Measurements from ENCODE around the gene GRIA4.

The GRIA4 gene

DNA sequence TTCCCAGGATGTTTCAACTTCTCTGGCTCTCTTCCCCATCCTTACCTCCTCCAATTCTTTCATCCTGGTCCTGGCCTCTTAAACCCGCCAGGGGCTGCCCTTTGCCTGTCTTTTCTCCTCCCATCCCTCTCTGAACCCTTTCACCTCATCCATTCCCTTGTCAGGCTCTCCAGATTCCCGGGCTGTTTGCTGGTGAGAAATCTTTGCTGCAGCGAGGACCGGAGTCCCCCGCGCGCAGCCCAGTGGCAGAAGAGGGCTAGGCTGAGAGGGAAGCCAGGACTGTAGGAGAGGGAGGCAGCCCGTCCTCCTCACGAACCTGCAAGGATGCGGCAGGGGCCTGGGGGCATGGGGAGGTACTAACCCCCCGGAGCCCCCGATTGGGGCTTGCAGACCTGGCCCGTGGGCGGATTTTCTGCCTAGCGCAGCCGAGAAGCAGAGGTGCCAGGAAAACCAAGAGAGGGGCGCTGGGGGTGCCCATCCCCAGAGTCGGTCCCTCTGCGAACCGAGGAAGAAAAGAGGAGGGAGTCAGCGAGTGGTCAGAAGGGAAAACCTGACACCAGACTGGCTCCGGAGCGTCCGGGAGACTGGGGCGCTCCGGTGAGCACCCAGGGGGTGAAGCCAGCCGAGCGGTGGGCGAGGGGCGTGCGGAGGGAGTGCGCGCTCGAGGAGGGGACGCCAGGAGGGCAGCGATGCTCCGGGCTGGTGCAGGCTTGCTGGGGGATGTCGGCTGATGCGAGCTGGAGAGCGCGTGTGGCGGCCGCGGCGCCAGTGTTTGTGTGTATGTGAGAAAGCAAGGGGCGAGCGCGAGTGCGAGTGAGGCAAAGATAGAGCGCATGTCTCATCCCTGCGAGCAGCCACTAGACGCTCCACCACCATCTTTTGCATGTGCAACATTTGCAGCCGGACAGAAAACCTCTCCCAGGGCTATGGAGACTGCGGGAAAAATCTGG is at the start of gene GRIA4:
TSS of gene GRIA4 (plus strand) at position 242 of the 950 bp plus-strand sequence. CDS start 925 bp downstream, outside the sequence.
- Histone ChIP-seq H3K27me3 (ENCODE audit: insufficient read depth, low read length) (no peaks in the 10 kb centered on the region), H3K36me3 (ENCODE audit: insufficient read depth, low read length) (no peaks in the 10 kb centered on the region), H3K4me3 (ENCODE audit: low read length) (peak within 1 kb of the TSS; percentile 57)

DNA sequence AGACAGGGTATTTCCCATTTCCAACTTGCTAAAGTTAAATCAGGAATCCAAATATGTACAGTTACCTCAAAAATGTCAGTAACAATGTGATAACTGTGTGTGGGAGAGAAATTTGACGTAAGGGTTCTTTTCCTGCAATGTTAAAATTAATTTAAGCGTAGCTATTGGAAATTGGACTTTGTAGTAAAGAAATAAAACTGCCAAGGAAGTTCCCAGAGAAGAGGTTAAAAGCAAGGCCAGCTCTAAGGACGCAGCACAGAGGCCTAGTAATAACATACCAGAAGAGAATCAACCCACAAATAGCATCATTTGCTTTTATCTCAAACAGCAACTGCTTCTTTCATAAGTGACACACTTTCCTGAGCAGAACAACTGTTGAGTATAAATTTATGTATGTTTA is 36.8 kb upstream of the GRIA4 start:
- no peaks in the 10 kb centered on the region for H3K36me3 ChIP-seq (ENCODE audit: insufficient read depth, low read length)
- no peaks in the 10 kb centered on the region for H3K9me3 ChIP-seq (ENCODE audit: low read length)
- no peak overlapping the region for H3K4me3 ChIP-seq (ENCODE audit: low read length)
- no peaks in the 10 kb centered on the region for H3K4me1 ChIP-seq (ENCODE audit: insufficient read depth, low read length)
- H2AFZ ChIP-seq (ENCODE audit: low read depth, low read length): no peak overlapping the region
- H3K27me3 ChIP-seq (ENCODE audit: insufficient read depth, low read length): no peaks in the 10 kb centered on the region

More for the DNA sequence above, at the start of gene GRIA4:
- Histone ChIP-seq H2AFZ (ENCODE audit: low read depth, low read length) (peak within 1 kb of the TSS; percentile 80), H3K9me3 (ENCODE audit: low read length) (peaks cover 3% of the 10 kb centered on the region), H3K4me1 (ENCODE audit: insufficient read depth, low read length) (peaks cover 34% of the 10 kb centered on the region)

DNA sequence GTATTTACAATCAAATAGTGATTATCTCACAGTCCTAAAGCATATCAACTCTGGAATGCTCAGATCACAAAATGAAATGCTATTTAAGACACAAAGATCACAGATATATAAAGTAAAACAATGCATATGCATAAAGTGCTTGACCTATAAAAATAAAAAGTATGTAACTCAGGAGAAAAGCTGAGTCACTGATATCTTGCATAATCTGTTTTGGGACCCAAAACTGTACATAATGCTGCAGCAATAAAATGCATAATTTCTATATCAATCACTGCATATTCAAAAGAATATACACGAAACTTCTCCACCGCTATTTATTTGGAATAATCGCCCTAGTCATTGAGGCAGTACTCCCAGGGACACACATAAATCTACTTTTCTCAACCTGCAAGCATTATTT is 34.9 kb upstream of the GRIA4 start:
- Histone ChIP-seq H3K4me3 (ENCODE audit: low read length) (no peak overlapping the region), H2AFZ (ENCODE audit: low read depth, low read length) (no peak overlapping the region), H3K9me3 (ENCODE audit: low read length) (no peaks in the 10 kb centered on the region)

DNA sequence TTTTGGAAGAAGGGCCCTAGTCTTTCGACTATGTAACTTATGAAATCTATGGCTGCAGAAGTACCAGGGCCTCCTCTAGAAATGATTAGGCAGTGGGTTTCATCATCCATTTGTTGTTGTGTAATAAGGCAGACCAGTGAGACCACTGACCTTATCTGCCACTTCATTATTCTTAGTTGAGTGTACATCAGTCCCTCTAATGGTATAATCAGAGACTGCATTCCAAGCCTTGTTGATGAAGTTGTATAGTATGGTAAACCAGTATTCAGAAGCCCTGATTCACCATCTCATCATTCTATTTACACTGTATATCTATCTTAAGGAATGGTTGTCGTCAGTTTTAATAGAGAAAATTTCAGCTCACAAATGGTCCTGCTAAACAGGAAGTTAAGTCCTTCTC is 32.2 kb upstream of the GRIA4 start:
- H3K27me3 ChIP-seq (ENCODE audit: insufficient read depth, low read length): no peaks in the 10 kb centered on the region

More for the DNA sequence above, 34.9 kb upstream of the GRIA4 start:
- H3K27me3 ChIP-seq (ENCODE audit: insufficient read depth, low read length): no peaks in the 10 kb centered on the region
- no peaks in the 10 kb centered on the region for H3K36me3 ChIP-seq (ENCODE audit: insufficient read depth, low read length)
- H3K4me1 ChIP-seq (ENCODE audit: insufficient read depth, low read length): no peaks in the 10 kb centered on the region

DNA sequence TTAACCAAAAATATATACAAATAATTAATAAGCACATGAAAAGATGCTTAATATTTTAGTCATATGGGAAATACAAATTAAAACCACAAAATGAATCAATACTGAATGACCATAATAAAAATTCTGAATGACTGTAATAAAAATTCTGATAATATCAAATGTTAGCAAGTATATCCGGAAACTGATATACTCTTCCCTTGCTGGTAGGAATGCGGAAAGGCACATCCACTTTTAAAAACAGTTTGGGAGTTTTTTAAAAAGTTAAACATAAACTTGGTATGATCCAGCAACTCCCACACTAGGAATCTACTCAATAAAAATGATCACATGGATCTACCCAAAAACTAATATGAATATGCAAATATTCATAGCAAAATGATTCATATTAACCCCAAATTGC is 30.8 kb upstream of the GRIA4 start:
- Histone ChIP-seq H3K36me3 (ENCODE audit: insufficient read depth, low read length) (no peaks in the 10 kb centered on the region), H3K4me3 (ENCODE audit: low read length) (no peak overlapping the region), H3K9me3 (ENCODE audit: low read length) (no peaks in the 10 kb centered on the region), H2AFZ (ENCODE audit: low read depth, low read length) (no peak overlapping the region), H3K4me1 (ENCODE audit: insufficient read depth, low read length) (no peaks in the 10 kb centered on the region), H3K27me3 (ENCODE audit: insufficient read depth, low read length) (no peaks in the 10 kb centered on the region)

More for the DNA sequence above, 32.2 kb upstream of the GRIA4 start:
- Histone ChIP-seq H3K4me1 (ENCODE audit: insufficient read depth, low read length) (no peaks in the 10 kb centered on the region), H3K9me3 (ENCODE audit: low read length) (no peaks in the 10 kb centered on the region), H3K4me3 (ENCODE audit: low read length) (no peak overlapping the region), H2AFZ (ENCODE audit: low read depth, low read length) (no peak overlapping the region), H3K36me3 (ENCODE audit: insufficient read depth, low read length) (no peaks in the 10 kb centered on the region)

DNA sequence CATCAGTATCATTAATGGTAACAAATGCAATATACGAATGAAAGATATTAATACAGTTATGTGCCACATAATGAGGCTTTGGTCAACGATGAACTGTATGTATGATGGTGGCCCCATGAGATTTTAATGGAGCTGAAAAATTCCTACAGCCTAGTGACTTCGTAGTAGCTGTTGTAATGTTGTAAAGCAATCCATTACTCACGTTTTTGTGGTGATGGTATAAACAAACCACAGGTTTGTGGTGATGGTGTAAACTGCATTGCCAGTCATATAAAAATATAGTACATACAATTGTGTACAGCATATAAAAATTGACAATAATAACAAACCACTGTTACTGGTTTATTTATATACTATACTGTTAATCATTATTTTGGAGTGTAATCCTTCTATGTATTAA is 27.4 kb upstream of the GRIA4 start:
- Histone ChIP-seq H3K9me3 (ENCODE audit: low read length) (no peaks in the 10 kb centered on the region), H3K4me1 (ENCODE audit: insufficient read depth, low read length) (no peaks in the 10 kb centered on the region), H2AFZ (ENCODE audit: low read depth, low read length) (no peak overlapping the region), H3K27me3 (ENCODE audit: insufficient read depth, low read length) (no peaks in the 10 kb centered on the region), H3K4me3 (ENCODE audit: low read length) (no peak overlapping the region), H3K36me3 (ENCODE audit: insufficient read depth, low read length) (no peaks in the 10 kb centered on the region)

DNA sequence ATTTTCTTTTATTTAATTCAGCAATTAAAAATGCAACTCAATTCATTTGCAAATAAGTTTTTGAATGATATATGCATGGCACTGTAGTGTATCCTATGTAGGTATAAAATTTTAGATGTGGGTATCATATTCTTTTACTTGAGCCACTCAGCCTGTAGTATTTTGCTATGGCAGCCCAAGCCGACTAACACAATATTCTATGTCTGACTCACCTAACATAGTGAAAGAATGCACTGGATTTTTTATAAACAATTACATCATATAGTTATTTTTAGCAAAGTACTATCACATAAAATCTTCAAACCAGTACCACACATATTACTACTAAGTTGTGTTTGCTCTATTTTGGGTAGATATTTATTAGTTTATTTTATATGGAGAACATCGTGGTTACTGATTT is 21.9 kb upstream of the GRIA4 start:
- H3K27me3 ChIP-seq (ENCODE audit: insufficient read depth, low read length): no peaks in the 10 kb centered on the region
- no peaks in the 10 kb centered on the region for H3K36me3 ChIP-seq (ENCODE audit: insufficient read depth, low read length)
- no peaks in the 10 kb centered on the region for H3K9me3 ChIP-seq (ENCODE audit: low read length)
- no peak overlapping the region for H2AFZ ChIP-seq (ENCODE audit: low read depth, low read length)
- H3K4me1 ChIP-seq (ENCODE audit: insufficient read depth, low read length): no peaks in the 10 kb centered on the region
- no peak overlapping the region for H3K4me3 ChIP-seq (ENCODE audit: low read length)

DNA sequence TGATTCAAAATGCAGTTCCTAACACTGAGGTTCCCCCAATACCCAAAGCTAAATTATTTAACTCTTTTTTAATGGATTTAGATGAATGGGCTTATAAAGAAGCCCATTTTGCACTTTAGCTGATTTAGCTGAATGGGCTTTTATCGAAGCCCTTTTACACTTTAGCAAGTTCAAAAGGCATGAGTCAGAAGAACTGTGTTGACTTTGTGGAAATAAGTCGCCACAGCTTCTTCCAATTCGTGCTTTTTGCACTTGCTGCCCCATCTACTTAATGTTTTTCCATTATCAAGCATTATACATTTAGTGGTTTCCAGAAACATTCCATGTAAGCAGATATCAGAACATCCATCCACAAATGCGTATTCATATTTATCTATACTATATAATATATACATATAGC is 20.5 kb upstream of the GRIA4 start:
- Histone ChIP-seq H3K4me1 (ENCODE audit: insufficient read depth, low read length) (no peaks in the 10 kb centered on the region), H2AFZ (ENCODE audit: low read depth, low read length) (no peak overlapping the region), H3K4me3 (ENCODE audit: low read length) (no peak overlapping the region), H3K36me3 (ENCODE audit: insufficient read depth, low read length) (no peaks in the 10 kb centered on the region), H3K9me3 (ENCODE audit: low read length) (no peaks in the 10 kb centered on the region), H3K27me3 (ENCODE audit: insufficient read depth, low read length) (no peaks in the 10 kb centered on the region)

DNA sequence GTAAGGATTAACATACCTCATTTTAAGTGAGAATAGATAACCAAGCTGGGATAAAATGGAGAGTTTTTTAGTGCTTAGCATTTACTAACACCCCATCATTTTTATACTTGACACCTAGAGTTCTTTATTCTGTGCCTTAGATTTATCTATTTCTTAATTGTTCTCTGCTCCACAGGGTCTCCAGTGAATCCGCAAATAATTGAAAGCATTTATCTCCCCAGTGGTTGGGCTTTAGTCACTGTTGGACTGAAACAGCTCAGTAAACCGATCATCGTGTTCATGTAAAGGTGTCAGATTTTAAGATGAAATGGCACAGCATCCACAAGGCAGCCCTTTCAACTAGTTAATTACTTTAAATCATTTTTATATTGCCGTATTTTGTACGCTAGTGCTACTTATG is 17.8 kb upstream of the GRIA4 start:
- H3K36me3 ChIP-seq (ENCODE audit: insufficient read depth, low read length): no peaks in the 10 kb centered on the region
- no peak overlapping the region for H2AFZ ChIP-seq (ENCODE audit: low read depth, low read length)
- H3K9me3 ChIP-seq (ENCODE audit: low read length): no peaks in the 10 kb centered on the region
- H3K4me1 ChIP-seq (ENCODE audit: insufficient read depth, low read length): no peaks in the 10 kb centered on the region
- no peak overlapping the region for H3K4me3 ChIP-seq (ENCODE audit: low read length)
- no peaks in the 10 kb centered on the region for H3K27me3 ChIP-seq (ENCODE audit: insufficient read depth, low read length)

DNA sequence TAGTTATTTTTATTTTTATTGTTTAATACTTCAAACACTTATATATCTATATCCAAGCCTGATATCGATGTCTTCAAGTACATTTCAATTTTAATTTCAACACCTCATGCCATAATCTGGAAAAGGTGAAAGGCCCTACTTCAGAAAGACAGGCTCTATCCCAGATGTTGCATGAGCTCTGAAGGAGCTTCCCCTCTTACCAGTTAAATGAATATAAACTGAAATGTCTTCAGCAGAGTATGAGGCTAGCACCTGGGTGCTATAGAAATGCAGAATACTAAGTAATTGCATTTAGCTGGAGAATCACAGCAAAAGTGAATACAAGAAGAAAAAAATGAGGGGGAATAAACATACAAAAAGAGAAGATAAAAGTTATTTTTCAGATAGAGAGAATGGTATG is 11.5 kb upstream of the GRIA4 start:
- no peaks in the 10 kb centered on the region for H3K4me1 ChIP-seq (ENCODE audit: insufficient read depth, low read length)
- no peaks in the 10 kb centered on the region for H3K27me3 ChIP-seq (ENCODE audit: insufficient read depth, low read length)
- no peak overlapping the region for H3K4me3 ChIP-seq (ENCODE audit: low read length)
- no peak overlapping the region for H2AFZ ChIP-seq (ENCODE audit: low read depth, low read length)
- no peaks in the 10 kb centered on the region for H3K9me3 ChIP-seq (ENCODE audit: low read length)
- H3K36me3 ChIP-seq (ENCODE audit: insufficient read depth, low read length): no peaks in the 10 kb centered on the region

DNA sequence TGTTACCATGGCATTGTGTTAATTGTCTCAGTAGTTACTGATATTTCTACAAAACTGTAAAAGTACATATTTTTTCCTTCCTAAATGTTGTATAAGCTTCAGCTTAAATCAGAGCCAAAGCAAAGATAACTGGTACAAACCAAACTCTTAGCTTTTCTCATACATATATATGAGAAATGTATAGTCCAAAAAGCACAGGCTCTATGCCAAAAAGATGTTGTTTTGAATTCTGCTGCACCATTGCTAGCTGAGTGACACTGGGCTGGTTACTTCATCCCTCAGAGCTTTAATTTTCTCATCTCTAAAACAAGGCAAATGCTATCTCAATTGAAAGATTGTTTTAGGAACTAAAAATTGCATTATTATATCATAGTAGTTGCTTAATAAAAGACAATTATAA is 6.7 kb upstream of the GRIA4 start:
- Histone ChIP-seq H3K27me3 (ENCODE audit: insufficient read depth, low read length) (no peaks in the 10 kb centered on the region), H3K4me1 (ENCODE audit: insufficient read depth, low read length) (no peaks in the 10 kb centered on the region), H2AFZ (ENCODE audit: low read depth, low read length) (no peak overlapping the region), H3K9me3 (ENCODE audit: low read length) (peaks cover 3% of the 10 kb centered on the region), H3K4me3 (ENCODE audit: low read length) (no peak overlapping the region), H3K36me3 (ENCODE audit: insufficient read depth, low read length) (no peaks in the 10 kb centered on the region)

DNA sequence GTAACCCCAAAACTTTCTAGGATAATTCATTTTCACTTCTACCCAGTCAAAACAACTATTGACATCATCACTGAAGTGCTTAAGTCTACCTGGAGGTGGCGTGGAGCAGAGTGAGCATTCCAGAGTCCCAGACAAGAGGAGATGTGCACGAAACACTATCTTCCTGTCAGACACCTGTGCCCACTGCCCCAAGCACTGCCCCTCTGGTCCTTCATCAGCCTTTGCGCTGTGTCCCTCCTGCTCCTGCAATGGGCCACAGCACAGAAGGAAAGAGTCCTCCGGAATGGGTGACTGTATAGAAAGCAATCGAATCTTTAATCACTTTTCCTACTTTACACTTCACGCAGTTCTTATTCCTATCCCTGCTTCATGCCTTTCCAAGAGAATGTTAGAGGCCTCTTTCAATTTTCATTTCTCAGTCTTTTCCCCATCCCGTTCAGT is 512 bp upstream of the GRIA4 start:
- Histone ChIP-seq H3K4me3 (ENCODE audit: low read length) (peak overlapping the region; percentile 57), H3K9me3 (ENCODE audit: low read length) (peaks cover 3% of the 10 kb centered on the region), H3K4me1 (ENCODE audit: insufficient read depth, low read length) (peaks cover 34% of the 10 kb centered on the region), H2AFZ (ENCODE audit: low read depth, low read length) (peak overlapping the region; percentile 80), H3K27me3 (ENCODE audit: insufficient read depth, low read length) (no peaks in the 10 kb centered on the region), H3K36me3 (ENCODE audit: insufficient read depth, low read length) (no peaks in the 10 kb centered on the region)

DNA sequence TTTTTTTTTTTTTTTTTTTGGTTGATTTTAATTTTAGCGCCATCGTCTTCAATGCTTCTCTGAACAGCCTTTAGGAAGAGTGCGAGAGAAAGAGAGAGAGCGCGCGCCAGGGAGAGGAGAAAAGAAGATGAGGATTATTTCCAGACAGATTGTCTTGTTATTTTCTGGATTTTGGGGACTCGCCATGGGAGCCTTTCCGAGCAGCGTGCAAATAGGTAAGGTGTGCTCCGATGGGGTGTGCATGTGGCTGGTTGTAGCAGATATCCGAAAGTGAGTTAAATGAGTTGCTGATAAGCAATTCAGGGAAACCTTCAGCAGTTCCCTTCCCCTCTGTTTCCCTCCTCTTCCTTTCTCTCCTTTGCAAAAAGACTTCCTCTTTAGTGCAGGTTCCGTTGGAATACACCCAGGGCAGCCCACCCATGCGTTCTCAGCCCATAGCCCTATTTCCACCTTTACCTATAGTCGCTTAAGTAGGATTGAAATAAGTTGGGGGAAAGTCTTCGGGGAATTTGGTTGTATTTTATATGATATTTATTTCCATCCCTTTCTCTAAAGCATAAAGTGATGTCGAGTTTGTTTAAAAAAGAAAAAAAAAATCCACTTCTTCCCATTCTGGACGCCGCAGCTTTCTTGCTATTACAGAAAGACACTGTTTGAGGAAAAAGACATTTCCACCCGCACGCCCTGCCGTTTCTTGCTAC is 1.1 kb downstream of the GRIA4 start:
- Histone ChIP-seq H2AFZ (ENCODE audit: low read depth, low read length) (peak overlapping the region; percentile 80), H3K36me3 (ENCODE audit: insufficient read depth, low read length) (no peaks in the 10 kb centered on the region), H3K27me3 (ENCODE audit: insufficient read depth, low read length) (no peaks in the 10 kb centered on the region), H3K9me3 (ENCODE audit: low read length) (no peaks in the 10 kb centered on the region), H3K4me3 (ENCODE audit: low read length) (peak overlapping the region; percentile 57), H3K4me1 (ENCODE audit: insufficient read depth, low read length) (peaks cover 34% of the 10 kb centered on the region)
